Small intestine (tissue), 7 donors: Measurements from ENCODE around the gene IL22. TPM values are rescaled to one million over a fixed set of nuclear protein-coding genes. Genes with fewer than 3 reads are reported as not detected.

ENCODE experiments used
- DNase-seq, 2 donors: peaks; one replicate each; pipeline versions ENCODE4 v3.0.0 to v3.0.0-alpha.2; 2013
- FAIRE-seq: peaks from 2 replicates; lab custom pipeline; 2012; peaks lifted over from hg19 to GRCh38; lab: Jason Lieb, UNC
- H3K27ac ChIP-seq, 3 donors: one replicate each; pipeline ENCODE4 v1.5.1; 2013; ENCODE audit warnings: low read length in 2 of 3, mild to moderate bottlenecking in 2 of 3, control low read depth in 1 of 3, inconsistent platforms in 1 of 3, low read depth in 1 of 3, moderate library complexity in 1 of 3
- H3K27me3 ChIP-seq, 3 donors: one replicate each; pipeline ENCODE4 v1.6.1; 2013; ENCODE audit warnings: low read length in 3 of 3, inconsistent platforms in 1 of 3; ENCODE audit not compliant: control insufficient read depth in 3 of 3, insufficient read depth in 3 of 3
- H3K36me3 ChIP-seq, 3 donors: one replicate each; pipeline ENCODE4 v1.6.1; 2013; ENCODE audit warnings: low read length in 3 of 3, inconsistent platforms in 1 of 3, low read depth in 1 of 3, mild to moderate bottlenecking in 1 of 3, moderate library complexity in 1 of 3; ENCODE audit not compliant: control insufficient read depth in 3 of 3, insufficient read depth in 2 of 3
- H3K4me1 ChIP-seq, 3 donors: one replicate each; pipeline ENCODE4 v1.6.1; 2013; ENCODE audit warnings: low read length in 2 of 3, inconsistent platforms in 1 of 3, low read depth in 1 of 3, mild to moderate bottlenecking in 1 of 3, moderate library complexity in 1 of 3; ENCODE audit not compliant: control insufficient read depth in 3 of 3, insufficient read depth in 2 of 3
- H3K4me3 ChIP-seq, 3 donors: one replicate each; pipeline ENCODE4 v1.5.1; 2013; ENCODE audit warnings: low read length in 3 of 3, control low read depth in 1 of 3, inconsistent platforms in 1 of 3, low read depth in 1 of 3, mild to moderate bottlenecking in 1 of 3, moderate library complexity in 1 of 3
- H3K9me3 ChIP-seq, 2 donors: one replicate each; pipeline ENCODE4 v1.6.1; 2013; ENCODE audit warnings: low read depth in 1 of 2, low read length in 1 of 2; ENCODE audit not compliant: control insufficient read depth in 2 of 2, insufficient read depth in 1 of 2
- WGBS, 3 donors: extraction: QIAGEN DNeasy Blood & Tissue Kit; methylation state at CpG; one replicate each; pipeline ENCODE4 v1.1.7; 2013; 5-methylcytosine and 5-hydroxymethylcytosine counted together
- polyA plus RNA-seq, 4 donors: library from polyadenylated mRNA; stranded (reverse) in 3 of 4; unstranded in 1 of 4; fragments of 200-250 nt in 3 of 4; fragments of 120-200 nt in 1 of 4; gene quantifications; one replicate each; pipeline versions ENCODE4 v1.2.1 to v1.2.3, GENCODE V29; 2013
- donor health status: healthy with polysubstance abuse.
- donor health status: control.
- donor health status: control.
- donor health status: Bipolar disorder and iron deficiency.
- donor health status: healthy.

IL22 gene
- polyA plus RNA-seq, 4 donors: not detected

GRCh38 chr12:68259318-68259940 is 6.0 kb upstream of the IL22 start:
- H3K27me3 ChIP-seq: no peaks in the 10 kb centered on the region
- whole genome bisulfite sequencing, 3 donors: 51 to 69% (median 66%) methylated on average over 3 of the region's 3 CpGs
- no peaks in the 10 kb centered on the region for H3K4me1 ChIP-seq
- no peaks in the 10 kb centered on the region for H3K9me3 ChIP-seq
- H3K27ac ChIP-seq: no peak overlapping the region
- no peak for FAIRE-seq
- no peak overlapping the region for H3K4me3 ChIP-seq
- H3K36me3 ChIP-seq: no peaks in the 10 kb centered on the region
- DNase-seq: no peak

GRCh38 chr12:68252077-68252476 is 1.3 kb downstream of the IL22 start:
- Histone ChIP-seq H3K27ac (no peak overlapping the region), H3K4me1 (no peaks in the 10 kb centered on the region), H3K4me3 (no peak overlapping the region), H3K9me3 (no peaks in the 10 kb centered on the region), H3K27me3 (peaks cover 0 to 4% (median 0%) of the 10 kb centered on the region in 3 donors), H3K36me3 (no peaks in the 10 kb centered on the region)
- DNase-seq (no peak), FAIRE-seq (no peak)
- 88 to 92% (median 92%) methylated on average over 5 of the region's 5 CpGs for WGBS, 3 donors

GRCh38 chr12:68250454-68250853 is 3.0 kb downstream of the IL22 start:
- DNase-seq (no peak), FAIRE-seq (no peak)
- WGBS, 3 donors: 64 to 78% (median 66%) methylated on average over 3 of the region's 3 CpGs
- no peak overlapping the region for H3K4me3 ChIP-seq
- no peaks in the 10 kb centered on the region for H3K9me3 ChIP-seq
- H3K4me1 ChIP-seq: no peaks in the 10 kb centered on the region
- H3K27ac ChIP-seq: no peak overlapping the region
- H3K36me3 ChIP-seq: no peaks in the 10 kb centered on the region
- peaks cover 0 to 4% (median 0%) of the 10 kb centered on the region in 3 donors for H3K27me3 ChIP-seq

- H3K27me3 ChIP-seq: peaks cover 0 to 4% (median 0%) of the 10 kb centered on the region in 3 donors
- H3K27ac ChIP-seq: no peak overlapping the region
- no peak overlapping the region for H3K4me3 ChIP-seq
- no peaks in the 10 kb centered on the region for H3K4me1 ChIP-seq
- no peak for DNase-seq
- H3K36me3 ChIP-seq: no peaks in the 10 kb centered on the region
- no peak for FAIRE-seq
- no peaks in the 10 kb centered on the region for H3K9me3 ChIP-seq
Measured at GRCh38 chr12:68247785-68248184, 5.6 kb downstream of the IL22 start.

- Histone ChIP-seq H3K4me3 (no peak overlapping the region), H3K27ac (peak overlapping the region in 1 of 3 donors; percentile 38), H3K27me3 (no peaks in the 10 kb centered on the region), H3K9me3 (no peaks in the 10 kb centered on the region), H3K4me1 (no peaks in the 10 kb centered on the region), H3K36me3 (no peaks in the 10 kb centered on the region)
- DNase-seq (no peak), FAIRE-seq (no peak)
- 90 to 93% (median 91%) methylated on average over 6 of the region's 6 CpGs for WGBS, 3 donors
Measured at GRCh38 chr12:68246350-68246749, 7.1 kb downstream of the IL22 start.

- peaks cover 0 to 6% (median 0%) of the 10 kb centered on the region in 3 donors for H3K4me1 ChIP-seq
- no peaks in the 10 kb centered on the region for H3K36me3 ChIP-seq
- FAIRE-seq (no peak), DNase-seq (peak in 1 of 2 donors; percentile 12)
- peak overlapping the region in 1 of 3 donors; percentile 26 for H3K4me3 ChIP-seq
- H3K27me3 ChIP-seq: no peaks in the 10 kb centered on the region
- no peaks in the 10 kb centered on the region for H3K9me3 ChIP-seq
- WGBS, 3 donors: 42 to 60% (median 58%) methylated on average over 6 of the region's 6 CpGs
- peak overlapping the region in 1 of 3 donors; percentile 57 for H3K27ac ChIP-seq
Measured at GRCh38 chr12:68245180-68246021, 8.0 kb downstream of the IL22 start.

- Histone ChIP-seq H3K9me3 (no peaks in the 10 kb centered on the region), H3K27ac (no peak overlapping the region), H3K4me3 (no peak overlapping the region), H3K27me3 (no peaks in the 10 kb centered on the region), H3K4me1 (peaks cover 0 to 7% (median 0%) of the 10 kb centered on the region in 3 donors), H3K36me3 (no peaks in the 10 kb centered on the region)
- no peak for FAIRE-seq
- DNase-seq: no peak
Measured at GRCh38 chr12:68242777-68243176, 10.6 kb downstream of the IL22 start.

- WGBS, 3 donors: 11 to 50% (median 17%) methylated on average over 1 of the region's 1 CpG
Measured at GRCh38 chr12:68240975-68241374, 12.4 kb downstream of the IL22 start.

More at GRCh38 chr12:68240975-68241374, 12.4 kb downstream of the IL22 start:
- H3K27me3 ChIP-seq: no peaks in the 10 kb centered on the region
- FAIRE-seq (no peak), DNase-seq (peak; percentile 42 to 55)
- H3K4me1 ChIP-seq: peaks cover 0 to 7% (median 0%) of the 10 kb centered on the region in 3 donors
- H3K9me3 ChIP-seq: no peaks in the 10 kb centered on the region
- no peak overlapping the region for H3K4me3 ChIP-seq
- no peaks in the 10 kb centered on the region for H3K36me3 ChIP-seq
- H3K27ac ChIP-seq: peak overlapping the region in 1 of 3 donors; percentile 22
